K562 (cell line): Measurements from ENCODE around the gene FBXO11. TPM values are rescaled to one million over a fixed set of nuclear protein-coding genes. Genes with fewer than 3 reads are reported as not detected.

Experiments
- ARNT ChIP-seq, 2 experiments: fragments of 450-650 bp; IDR thresholded peaks; 2 replicates each; pipeline ENCODE4 v1.6.1; 2016; ENCODE audit warnings: mild to moderate bottlenecking in 1 of 2
- ATF4 ChIP-seq: fragments of 450-650 bp; formaldehyde crosslinking; IDR thresholded peaks from 2 replicates; pipeline ENCODE4 v1.4.0; 2022; ENCODE audit warnings: mild to moderate bottlenecking, moderate library complexity
- CBX3 ChIP-seq, 2 experiments: IDR thresholded peaks; 1 replicate in 1 of 2; 2 replicates in 1 of 2; pipeline ENCODE4 v1.6.1; 2012; ENCODE audit warnings: inconsistent platforms in 2 of 2, low read length in 2 of 2, borderline replicate concordance in 1 of 2, control low read depth in 1 of 2
- GATA2 ChIP-seq: sonication (generic); formaldehyde crosslinking; IDR thresholded peaks from 2 replicates; pipeline ENCODE4 v1.4.0; 2020; ENCODE audit warnings: mild to moderate bottlenecking, missing genetic modification reagents
- GATAD2B ChIP-seq: fragments of 450-650 bp; IDR thresholded peaks from 2 replicates; pipeline ENCODE4 v1.6.1; 2017; ENCODE audit warnings: mild to moderate bottlenecking, borderline replicate concordance
- HNRNPL ChIP-seq: fragments of 200-400 bp; formaldehyde crosslinking; IDR thresholded peaks from 2 replicates; pipeline ENCODE4 v1.6.1; 2017; ENCODE audit warnings: low read depth, mild to moderate bottlenecking, low read length
- KDM5B ChIP-seq: fragments of 200-600 bp; sonication (generic); IDR thresholded peaks from 2 replicates; pipeline ENCODE4 v1.6.1; 2012; ENCODE audit warnings: low read depth, mild to moderate bottlenecking, moderate library complexity, low read length, control low read depth, inconsistent platforms; ENCODE audit not compliant: insufficient replicate concordance
- KLF1 ChIP-seq: fragments of 450-650 bp; IDR thresholded peaks from 2 replicates; pipeline ENCODE4 v1.6.1; 2016; ENCODE audit warnings: missing genetic modification characterization, missing compliant biosample characterization
- NFRKB ChIP-seq: fragments of 450-650 bp; IDR thresholded peaks from 2 replicates; pipeline ENCODE4 v1.6.1; 2016; ENCODE audit warnings: low read depth
- NR2F6 ChIP-seq: fragments of 450-650 bp; formaldehyde crosslinking; IDR thresholded peaks from 2 replicates; pipeline ENCODE4 v1.4.0; 2020; ENCODE audit warnings: mild to moderate bottlenecking
- RBM14 ChIP-seq: fragments of 200-400 bp; formaldehyde crosslinking; IDR thresholded peaks from 2 replicates; pipeline ENCODE4 v1.6.1; 2018; ENCODE audit warnings: low read depth, mild to moderate bottlenecking, low read length, moderate library complexity, borderline replicate concordance; ENCODE audit not compliant: insufficient read depth
- ZNF212 ChIP-seq: fragments of 450-650 bp; formaldehyde crosslinking; IDR thresholded peaks from 2 replicates; pipeline ENCODE4 v1.4.0; 2020; ENCODE audit warnings: mild to moderate bottlenecking
- ZNF407 ChIP-seq: fragments of 450-650 bp; IDR thresholded peaks from 2 replicates; pipeline ENCODE4 v1.6.1; 2016; ENCODE audit warnings: low read depth
- ZNF445 ChIP-seq: fragments of 250-450 bp; sonication (Bioruptor Pico); IDR thresholded peaks from 2 replicates; pipeline ENCODE4 v1.4.0; 2020; ENCODE audit warnings: low read depth, mild to moderate bottlenecking, moderate library complexity
- polyA plus RNA-seq, 8 experiments: library from polyadenylated mRNA; depleted of rRNA in 4 of 8; stranded (reverse) in 5 of 8; unstranded in 3 of 8; fragments of >200 nt; fragmentation: Nextera tagmentation in 2 of 8; fragmentation: Illumina TruSeq in 1 of 8; extraction: Ambion mirVana in 2 of 8; extraction: Trizol in 1 of 8; gene quantifications; 2 replicates each; pipeline versions ENCODE4 v1.2.1 to v1.2.3, GENCODE V29; 2011 to 2014; ENCODE audit warnings: inconsistent platforms in 1 of 8, missing spikeins in 1 of 8
- total RNA-seq, 7 experiments: library from RNA; depleted of rRNA in 6 of 7; stranded (reverse); fragments of >200 nt in 6 of 7; fragmentation: Illumina TruSeq in 2 of 7; extraction: Trizol in 2 of 7; gene quantifications; 2 replicates each; pipeline versions ENCODE4 v1.2.1 to v1.2.3, GENCODE V29; 2011 to 2021; ENCODE audit warnings: low replicate concordance in 1 of 7
- TF ChIP-seq, protein P1 (sequence below): IDR thresholded peaks from 3 replicates; pipeline ENCODE4 v1.6.1; 2011; ENCODE audit warnings: borderline replicate concordance, mild to moderate bottlenecking, moderate library complexity; ENCODE audit not compliant: insufficient read length; ENCODE audit errors: extremely low read depth

FBXO11 gene
- total and polyA plus RNA-seq, 9 of the 15 experiments (the other 6 are each of a cell fraction or from before 2014, with no cell fraction given) = 8.8 to 44.5 (median 24.1) TPM

DNA sequence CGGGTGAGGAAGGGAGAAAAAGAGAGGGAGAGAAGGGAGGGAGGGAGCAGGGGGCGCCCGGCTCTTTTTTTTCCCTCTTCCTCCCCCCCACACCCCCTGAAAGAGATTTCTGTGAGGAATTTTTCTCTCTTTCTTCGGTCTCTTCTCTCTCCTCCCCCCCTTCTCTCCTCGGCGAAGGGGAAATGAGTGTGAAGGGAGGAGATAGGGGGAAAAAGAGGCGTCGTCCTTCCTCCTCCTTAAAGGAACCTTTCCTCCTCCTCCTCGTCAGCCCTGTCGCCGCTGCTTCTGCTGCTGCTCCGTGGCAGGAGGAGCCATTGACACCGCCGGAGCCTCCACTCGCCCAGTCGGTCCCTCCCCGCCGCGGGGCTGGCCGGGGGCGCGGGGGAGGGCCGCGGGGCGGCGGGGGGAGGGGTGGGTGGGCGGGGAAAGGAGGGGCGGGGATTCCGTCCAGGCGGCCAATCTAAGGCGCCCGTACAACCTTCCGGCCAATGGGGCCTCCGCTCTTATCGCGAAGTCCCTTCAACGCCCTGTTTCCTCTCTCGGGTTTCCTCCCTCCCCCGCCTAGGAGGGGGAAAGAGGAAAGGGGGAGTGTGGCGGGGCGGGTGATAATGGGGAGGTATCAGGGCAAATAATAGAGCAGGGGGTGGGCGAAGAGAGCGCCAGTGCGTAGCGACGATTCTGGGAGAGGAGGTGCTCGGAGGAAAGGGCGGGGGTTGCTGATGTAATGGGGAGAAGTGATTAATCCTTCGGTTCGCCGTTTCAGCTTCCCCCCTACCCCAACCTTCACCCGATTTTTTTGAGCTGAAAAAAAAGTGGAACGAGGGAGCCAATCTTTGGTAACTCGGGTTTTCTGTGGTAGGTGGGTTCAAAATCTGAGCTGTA lies at the start of gene FBXO11 (continued):
- TF ChIP-seq CBX3 (IDR thresholded peaks at IDR 0.05; ENCODE audit: borderline replicate concordance in 1 of 2, low read length in 2 of 2) (0 out of 3 replicates have a peak, but pooled peaks of 1 of the 2 experiments have one; percentile 9), HNRNPL (no peak), GATAD2B (no peak), ARNT (IDR thresholded peaks at IDR 0.05) (peak; percentile 27 to 81; a peak in 2 of 4 replicates), NR2F6 (CRISPR knock-in tag) (no peak), GATA2 (CRISPR knock-in tag) (no peak), ZNF445 (CRISPR knock-in tag) (no peak), RBM14 (no peak), NFRKB (peak; percentile 80), ZNF212 (CRISPR knock-in tag) (no peak), KDM5B (peak; percentile 95), KLF1 (tag) (no peak), ATF4 (peak; percentile 83; the same call in 1 of the 2 replicates), ZNF407 (no peak)
- TF ChIP-seq, protein P1, sequence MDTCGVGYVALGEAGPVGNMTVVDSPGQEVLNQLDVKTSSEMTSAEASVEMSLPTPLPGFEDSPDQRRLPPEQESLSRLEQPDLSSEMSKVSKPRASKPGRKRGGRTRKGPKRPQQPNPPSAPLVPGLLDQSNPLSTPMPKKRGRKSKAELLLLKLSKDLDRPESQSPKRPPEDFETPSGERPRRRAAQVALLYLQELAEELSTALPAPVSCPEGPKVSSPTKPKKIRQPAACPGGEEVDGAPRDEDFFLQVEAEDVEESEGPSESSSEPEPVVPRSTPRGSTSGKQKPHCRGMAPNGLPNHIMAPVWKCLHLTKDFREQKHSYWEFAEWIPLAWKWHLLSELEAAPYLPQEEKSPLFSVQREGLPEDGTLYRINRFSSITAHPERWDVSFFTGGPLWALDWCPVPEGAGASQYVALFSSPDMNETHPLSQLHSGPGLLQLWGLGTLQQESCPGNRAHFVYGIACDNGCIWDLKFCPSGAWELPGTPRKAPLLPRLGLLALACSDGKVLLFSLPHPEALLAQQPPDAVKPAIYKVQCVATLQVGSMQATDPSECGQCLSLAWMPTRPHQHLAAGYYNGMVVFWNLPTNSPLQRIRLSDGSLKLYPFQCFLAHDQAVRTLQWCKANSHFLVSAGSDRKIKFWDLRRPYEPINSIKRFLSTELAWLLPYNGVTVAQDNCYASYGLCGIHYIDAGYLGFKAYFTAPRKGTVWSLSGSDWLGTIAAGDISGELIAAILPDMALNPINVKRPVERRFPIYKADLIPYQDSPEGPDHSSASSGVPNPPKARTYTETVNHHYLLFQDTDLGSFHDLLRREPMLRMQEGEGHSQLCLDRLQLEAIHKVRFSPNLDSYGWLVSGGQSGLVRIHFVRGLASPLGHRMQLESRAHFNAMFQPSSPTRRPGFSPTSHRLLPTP = no peak
